Measurements from ENCODE around the gene IFFO2. TPM values are rescaled to one million over a fixed set of nuclear protein-coding genes. Genes with fewer than 3 reads are reported as not detected.

The IFFO2 gene
- total RNA-seq, 1 experiment from 2014 or later, result 15.6 TPM

DNA sequence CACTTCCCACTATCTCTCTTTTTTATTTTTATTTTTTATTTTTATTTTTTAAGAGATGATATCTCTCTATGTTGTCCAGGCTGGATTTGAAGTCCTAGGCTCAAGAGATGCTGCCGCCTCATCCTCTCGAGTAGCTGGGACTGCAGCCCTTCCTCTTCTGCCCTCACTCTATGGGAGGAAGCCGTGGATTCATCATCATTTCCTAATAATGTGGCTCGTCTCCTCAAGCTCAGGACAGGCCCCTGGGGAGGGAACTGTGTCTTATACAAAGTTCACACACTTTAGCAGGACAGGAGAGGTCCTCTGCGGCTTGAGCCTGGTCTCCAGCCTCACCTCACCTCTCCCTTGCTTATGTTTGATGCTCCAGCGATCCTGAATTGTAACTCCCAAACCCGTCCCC is 16.5 kb upstream of the IFFO2 start:
- TF ChIP-seq EZH2phosphoT487 (IDR thresholded peaks at IDR 0.05; ENCODE audit: borderline replicate concordance), result no peak
- TF ChIP-seq ELF1 (IDR thresholded peaks at IDR 0.05; ENCODE audit: borderline replicate concordance, low read depth), result no peak
- no peak for TF ChIP-seq CEBPB (IDR thresholded peaks at IDR 0.05; ENCODE audit: low read depth)
- TF ChIP-seq, protein P1, sequence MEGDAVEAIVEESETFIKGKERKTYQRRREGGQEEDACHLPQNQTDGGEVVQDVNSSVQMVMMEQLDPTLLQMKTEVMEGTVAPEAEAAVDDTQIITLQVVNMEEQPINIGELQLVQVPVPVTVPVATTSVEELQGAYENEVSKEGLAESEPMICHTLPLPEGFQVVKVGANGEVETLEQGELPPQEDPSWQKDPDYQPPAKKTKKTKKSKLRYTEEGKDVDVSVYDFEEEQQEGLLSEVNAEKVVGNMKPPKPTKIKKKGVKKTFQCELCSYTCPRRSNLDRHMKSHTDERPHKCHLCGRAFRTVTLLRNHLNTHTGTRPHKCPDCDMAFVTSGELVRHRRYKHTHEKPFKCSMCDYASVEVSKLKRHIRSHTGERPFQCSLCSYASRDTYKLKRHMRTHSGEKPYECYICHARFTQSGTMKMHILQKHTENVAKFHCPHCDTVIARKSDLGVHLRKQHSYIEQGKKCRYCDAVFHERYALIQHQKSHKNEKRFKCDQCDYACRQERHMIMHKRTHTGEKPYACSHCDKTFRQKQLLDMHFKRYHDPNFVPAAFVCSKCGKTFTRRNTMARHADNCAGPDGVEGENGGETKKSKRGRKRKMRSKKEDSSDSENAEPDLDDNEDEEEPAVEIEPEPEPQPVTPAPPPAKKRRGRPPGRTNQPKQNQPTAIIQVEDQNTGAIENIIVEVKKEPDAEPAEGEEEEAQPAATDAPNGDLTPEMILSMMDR (IDR thresholded peaks at IDR 0.05 in 2 of 3, conservative IDR thresholded peaks at IDR 0.05 in 1 of 3; ENCODE audit: borderline replicate concordance in 1 of 3, insufficient read depth in 1 of 3, low read depth in 2 of 3, low read length in 2 of 3), result no peak
- no peak for TF ChIP-seq SIN3A (IDR thresholded peaks at IDR 0.05; ENCODE audit: low read depth)
- TF ChIP-seq, protein P2, sequence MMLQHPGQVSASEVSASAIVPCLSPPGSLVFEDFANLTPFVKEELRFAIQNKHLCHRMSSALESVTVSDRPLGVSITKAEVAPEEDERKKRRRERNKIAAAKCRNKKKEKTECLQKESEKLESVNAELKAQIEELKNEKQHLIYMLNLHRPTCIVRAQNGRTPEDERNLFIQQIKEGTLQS (IDR thresholded peaks at IDR 0.05), result no peak
- no peak for TF ChIP-seq EGR1 (IDR thresholded peaks at IDR 0.05; ENCODE audit: low read depth)
- TF ChIP-seq SP1 (IDR thresholded peaks at IDR 0.05; ENCODE audit: low read depth), result no peak
- TF ChIP-seq ZBTB33 (IDR thresholded peaks at IDR 0.05; ENCODE audit: extremely low read depth, insufficient replicate concordance, low read length), result no peak
- no peak for TF ChIP-seq TCF7L2 (IDR thresholded peaks at IDR 0.05; ENCODE audit: borderline replicate concordance, extremely low read depth, insufficient read depth, insufficient read length)
- TF ChIP-seq POLR2A (IDR thresholded peaks at IDR 0.05; ENCODE audit: borderline replicate concordance, extremely low read depth, insufficient read depth, insufficient read length), result no peak
- no peak for TF ChIP-seq SRF (IDR thresholded peaks at IDR 0.05; ENCODE audit: low read depth)
- no peak for TF ChIP-seq CBX3 (IDR thresholded peaks at IDR 0.05; ENCODE audit: low read depth)
- TF ChIP-seq JUND (IDR thresholded peaks at IDR 0.05), result no peak
- TF ChIP-seq ZFX (IDR thresholded peaks at IDR 0.05), result no peak
- TF ChIP-seq POLR2AphosphoS5 (IDR thresholded peaks at IDR 0.05; ENCODE audit: low read depth, low read length), result no peak
- no peak for TF ChIP-seq ZNF274 (IDR thresholded peaks at IDR 0.05; ENCODE audit: low read depth, low read length)
- no peak for TF ChIP-seq REST (IDR thresholded peaks at IDR 0.05; ENCODE audit: low read depth)
- no TSS peak for BruUV-seq (replicated peaks)
- RAD21 ChIA-PET (ENCODE audit: low non-redundant PET in 1 of 2, low total read pairs in 2 of 2, uncharacterized antibody in 2 of 2, unreplicated experiment in 2 of 2), result no interaction called here

More for the DNA sequence above, 16.5 kb upstream of the IFFO2 start:
- Histone ChIP-seq H3K9me2 (ENCODE audit: insufficient read depth) (no peaks in the 10 kb centered on the region), H3K4me1 (ENCODE audit: control insufficient read depth in 1 of 2, insufficient read depth in 2 of 2, low read length in 2 of 2) (peaks cover 13 to 27% of the 10 kb centered on the region in 2 experiments), H3K27me3 (ENCODE audit: insufficient read depth, low read length) (no peaks in the 10 kb centered on the region), H3K4me3 (replicated peaks in 1 of 2; ENCODE audit: low read depth in 1 of 2, low read length in 2 of 2) (no peak overlapping the region), H3K9ac (ENCODE audit: low read length) (no peak overlapping the region), H4K20me1 (ENCODE audit: insufficient read depth) (no peaks in the 10 kb centered on the region), H3K9me3 (ENCODE audit: control insufficient read depth in 1 of 2, insufficient read depth in 1 of 2, low read depth in 1 of 2, low read length in 2 of 2) (no peaks in the 10 kb centered on the region), H3K27ac (ENCODE audit: low read depth, low read length) (no peak overlapping the region), H3K36me3 (ENCODE audit: control insufficient read depth in 1 of 2, insufficient read depth in 2 of 2, low read length in 2 of 2) (no peaks in the 10 kb centered on the region), H3K79me2 (ENCODE audit: insufficient read depth, low read length) (no peaks in the 10 kb centered on the region), H3K4me2 (ENCODE audit: low read length) (no peak overlapping the region), H2AFZ (ENCODE audit: low read depth, low read length, poor library complexity, severe bottlenecking) (no peak overlapping the region)
- CTCF ChIA-PET, result interaction anchor here (0.6 to 1.9 kb wide), 4 partner anchors 60 to 80 kb away, joined by 3 to 13 read pairs (median 4); no protein-coding TSS in a partner anchor
- ATAC-seq, result no peak
- POLR2A ChIA-PET, result interaction anchor here (1.0 to 1.2 kb wide), 2 partner anchors 9 to 70 kb away, joined by 3 read pairs; no protein-coding TSS in a partner anchor
- DNase-seq (ENCODE audit: low read depth, low spot score), result no peak
- intact Hi-C loops (cut with micrococcal nuclease), result loop anchor here (2.0 kb wide), 1 partner anchor 66 kb away; no protein-coding TSS in a partner anchor
